ENCODE measurements around the gene RSL1D1. TPM values are rescaled to one million over a fixed set of nuclear protein-coding genes. Genes with fewer than 3 reads are reported as not detected.

The RSL1D1 gene
- total and polyA plus RNA-seq, 10 of the 15 experiments (the other 5 are each of a cell fraction or from before 2014, with no cell fraction given), result 106 to 535 (median 304) TPM

DNA sequence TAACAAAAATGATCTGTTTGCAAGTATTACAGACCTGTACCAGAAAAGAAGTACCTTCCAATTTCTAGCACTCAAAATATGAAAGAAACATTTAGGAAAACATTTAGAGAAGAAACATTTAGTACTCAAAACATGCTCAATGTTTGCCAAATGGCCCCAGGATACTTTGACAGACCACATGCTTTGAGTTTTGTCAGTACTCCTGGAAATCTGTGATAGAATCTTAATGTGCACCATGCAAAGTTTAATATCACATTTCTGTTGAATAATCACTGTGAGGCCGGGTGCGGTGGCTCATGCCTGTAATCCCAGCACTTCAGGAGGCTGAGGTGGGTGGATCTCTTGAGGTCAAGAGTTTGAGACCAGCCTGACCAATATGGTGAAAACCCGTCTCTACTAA, 45.8 kb downstream of the RSL1D1 start:
- DNase-seq (ENCODE audit: low read depth, low spot score) (no peak), ATAC-seq (no peak), FAIRE-seq (no peak)
- Histone ChIP-seq H4K20me1 (ENCODE audit: control insufficient read depth, insufficient read depth) (no peaks in the 10 kb centered on the region), H3K4me2 (ENCODE audit: control insufficient read depth, insufficient read depth) (no peak overlapping the region), H3K4me1 (ENCODE audit: control insufficient read depth, insufficient read depth, low read length) (peaks cover 7% of the 10 kb centered on the region), H3K79me2 (ENCODE audit: control insufficient read depth, insufficient read depth, low read length) (peaks cover 2% of the 10 kb centered on the region), H3K4me3 (no peak overlapping the region), H2AFZ (ENCODE audit: control insufficient read depth, low read depth, low read length) (no peak overlapping the region), H3K36me3 (ENCODE audit: control insufficient read depth in 2 of 2, insufficient read depth in 2 of 2, low read length in 1 of 2) (no peaks in the 10 kb centered on the region), H3K9me3 (replicated peaks; ENCODE audit: control insufficient read depth, insufficient read depth, low read length) (no peaks in the 10 kb centered on the region), H3K27me3 (replicated peaks in 1 of 2; ENCODE audit: control insufficient read depth in 2 of 2, insufficient read depth in 2 of 2, low read length in 1 of 2) (no peaks in the 10 kb centered on the region), H3K27ac (ENCODE audit: control insufficient read depth, insufficient read depth) (no peak overlapping the region), H3K9ac (ENCODE audit: control insufficient read depth, insufficient read depth, low read length) (no peak overlapping the region)
- in situ Hi-C loops (cut with MboI), result loop anchor here (25.0 kb wide), 1 partner anchor 268 kb away; a partner anchor contains a TSS
- intact Hi-C loops (cut with micrococcal nuclease; ENCODE audit: unreplicated experiment), result no loop called here
- ChIA-PET CTCF (interaction anchor here (1.6 kb wide), 1 partner anchor 398 kb away, joined by 5 read pairs; no protein-coding TSS in a partner anchor), SMC1A (ENCODE audit: uncharacterized antibody, unreplicated experiment) (interaction anchor here (1.6 kb wide), 1 partner anchor 8 kb away, joined by 5 read pairs; the partner anchor contains the start of gene ZC3H7A), POLR2A (no interaction called here), RAD21 (ENCODE audit: unreplicated experiment) (no interaction called here)
- WGBS (ENCODE audit: insufficient coverage, insufficient replicate concordance, low lambda C conversion rate, missing lambda C conversion rate), result 62% methylated on average over 3 of the region's 3 CpGs
- BruUV-seq (replicated peaks), result no TSS peak
- TF ChIP-seq GATAD2B (conservative IDR thresholded peaks at IDR 0.05; ENCODE audit: low read depth) (no peak), ASH2L (IDR thresholded peaks at IDR 0.05; ENCODE audit: borderline replicate concordance, low read depth) (no peak), SPI1 (IDR thresholded peaks at IDR 0.05; ENCODE audit: borderline replicate concordance, insufficient read depth, low read depth, low read length) (no peak), NRF1 (conservative IDR thresholded peaks at IDR 0.05; ENCODE audit: low read depth, low read length) (no peak), TARDBP (IDR thresholded peaks at IDR 0.05; ENCODE audit: borderline replicate concordance) (no peak), HCFC1 (IDR thresholded peaks at IDR 0.05; ENCODE audit: low read length) (no peak), CBX3 (IDR thresholded peaks at IDR 0.05; ENCODE audit: borderline replicate concordance, low read depth) (no peak), FOXM1 (IDR thresholded peaks at IDR 0.05; ENCODE audit: low read depth, low read length) (no peak), JUND (IDR thresholded peaks at IDR 0.05; ENCODE audit: low read depth, low read length) (no peak), SMARCA5 (IDR thresholded peaks at IDR 0.05) (no peak), SIX5 (IDR thresholded peaks at IDR 0.05; ENCODE audit: low read depth, low read length, severe bottlenecking) (no peak)
- TF ChIP-seq, protein P1, sequence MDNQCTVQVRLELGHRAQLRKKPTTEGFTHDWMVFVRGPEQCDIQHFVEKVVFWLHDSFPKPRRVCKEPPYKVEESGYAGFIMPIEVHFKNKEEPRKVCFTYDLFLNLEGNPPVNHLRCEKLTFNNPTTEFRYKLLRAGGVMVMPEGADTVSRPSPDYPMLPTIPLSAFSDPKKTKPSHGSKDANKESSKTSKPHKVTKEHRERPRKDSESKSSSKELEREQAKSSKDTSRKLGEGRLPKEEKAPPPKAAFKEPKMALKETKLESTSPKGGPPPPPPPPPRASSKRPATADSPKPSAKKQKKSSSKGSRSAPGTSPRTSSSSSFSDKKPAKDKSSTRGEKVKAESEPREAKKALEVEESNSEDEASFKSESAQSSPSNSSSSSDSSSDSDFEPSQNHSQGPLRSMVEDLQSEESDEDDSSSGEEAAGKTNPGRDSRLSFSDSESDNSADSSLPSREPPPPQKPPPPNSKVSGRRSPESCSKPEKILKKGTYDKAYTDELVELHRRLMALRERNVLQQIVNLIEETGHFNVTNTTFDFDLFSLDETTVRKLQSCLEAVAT (IDR thresholded peaks at IDR 0.05), result no peak
- TF ChIP-seq, protein P2, sequence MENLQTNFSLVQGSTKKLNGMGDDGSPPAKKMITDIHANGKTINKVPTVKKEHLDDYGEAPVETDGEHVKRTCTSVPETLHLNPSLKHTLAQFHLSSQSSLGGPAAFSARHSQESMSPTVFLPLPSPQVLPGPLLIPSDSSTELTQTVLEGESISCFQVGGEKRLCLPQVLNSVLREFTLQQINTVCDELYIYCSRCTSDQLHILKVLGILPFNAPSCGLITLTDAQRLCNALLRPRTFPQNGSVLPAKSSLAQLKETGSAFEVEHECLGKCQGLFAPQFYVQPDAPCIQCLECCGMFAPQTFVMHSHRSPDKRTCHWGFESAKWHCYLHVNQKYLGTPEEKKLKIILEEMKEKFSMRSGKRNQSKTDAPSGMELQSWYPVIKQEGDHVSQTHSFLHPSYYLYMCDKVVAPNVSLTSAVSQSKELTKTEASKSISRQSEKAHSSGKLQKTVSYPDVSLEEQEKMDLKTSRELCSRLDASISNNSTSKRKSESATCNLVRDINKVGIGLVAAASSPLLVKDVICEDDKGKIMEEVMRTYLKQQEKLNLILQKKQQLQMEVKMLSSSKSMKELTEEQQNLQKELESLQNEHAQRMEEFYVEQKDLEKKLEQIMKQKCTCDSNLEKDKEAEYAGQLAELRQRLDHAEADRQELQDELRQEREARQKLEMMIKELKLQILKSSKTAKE (IDR thresholded peaks at IDR 0.05; ENCODE audit: low read depth, poor library complexity, severe bottlenecking), result no peak
- TF ChIP-seq, protein P3, sequence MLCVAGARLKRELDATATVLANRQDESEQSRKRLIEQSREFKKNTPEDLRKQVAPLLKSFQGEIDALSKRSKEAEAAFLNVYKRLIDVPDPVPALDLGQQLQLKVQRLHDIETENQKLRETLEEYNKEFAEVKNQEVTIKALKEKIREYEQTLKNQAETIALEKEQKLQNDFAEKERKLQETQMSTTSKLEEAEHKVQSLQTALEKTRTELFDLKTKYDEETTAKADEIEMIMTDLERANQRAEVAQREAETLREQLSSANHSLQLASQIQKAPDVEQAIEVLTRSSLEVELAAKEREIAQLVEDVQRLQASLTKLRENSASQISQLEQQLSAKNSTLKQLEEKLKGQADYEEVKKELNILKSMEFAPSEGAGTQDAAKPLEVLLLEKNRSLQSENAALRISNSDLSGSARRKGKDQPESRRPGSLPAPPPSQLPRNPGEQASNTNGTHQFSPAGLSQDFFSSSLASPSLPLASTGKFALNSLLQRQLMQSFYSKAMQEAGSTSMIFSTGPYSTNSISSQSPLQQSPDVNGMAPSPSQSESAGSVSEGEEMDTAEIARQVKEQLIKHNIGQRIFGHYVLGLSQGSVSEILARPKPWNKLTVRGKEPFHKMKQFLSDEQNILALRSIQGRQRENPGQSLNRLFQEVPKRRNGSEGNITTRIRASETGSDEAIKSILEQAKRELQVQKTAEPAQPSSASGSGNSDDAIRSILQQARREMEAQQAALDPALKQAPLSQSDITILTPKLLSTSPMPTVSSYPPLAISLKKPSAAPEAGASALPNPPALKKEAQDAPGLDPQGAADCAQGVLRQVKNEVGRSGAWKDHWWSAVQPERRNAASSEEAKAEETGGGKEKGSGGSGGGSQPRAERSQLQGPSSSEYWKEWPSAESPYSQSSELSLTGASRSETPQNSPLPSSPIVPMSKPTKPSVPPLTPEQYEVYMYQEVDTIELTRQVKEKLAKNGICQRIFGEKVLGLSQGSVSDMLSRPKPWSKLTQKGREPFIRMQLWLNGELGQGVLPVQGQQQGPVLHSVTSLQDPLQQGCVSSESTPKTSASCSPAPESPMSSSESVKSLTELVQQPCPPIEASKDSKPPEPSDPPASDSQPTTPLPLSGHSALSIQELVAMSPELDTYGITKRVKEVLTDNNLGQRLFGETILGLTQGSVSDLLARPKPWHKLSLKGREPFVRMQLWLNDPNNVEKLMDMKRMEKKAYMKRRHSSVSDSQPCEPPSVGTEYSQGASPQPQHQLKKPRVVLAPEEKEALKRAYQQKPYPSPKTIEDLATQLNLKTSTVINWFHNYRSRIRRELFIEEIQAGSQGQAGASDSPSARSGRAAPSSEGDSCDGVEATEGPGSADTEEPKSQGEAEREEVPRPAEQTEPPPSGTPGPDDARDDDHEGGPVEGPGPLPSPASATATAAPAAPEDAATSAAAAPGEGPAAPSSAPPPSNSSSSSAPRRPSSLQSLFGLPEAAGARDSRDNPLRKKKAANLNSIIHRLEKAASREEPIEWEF (IDR thresholded peaks at IDR 0.05; ENCODE audit: insufficient replicate concordance, low read depth, low read length), result no peak
- TF ChIP-seq, protein P4, sequence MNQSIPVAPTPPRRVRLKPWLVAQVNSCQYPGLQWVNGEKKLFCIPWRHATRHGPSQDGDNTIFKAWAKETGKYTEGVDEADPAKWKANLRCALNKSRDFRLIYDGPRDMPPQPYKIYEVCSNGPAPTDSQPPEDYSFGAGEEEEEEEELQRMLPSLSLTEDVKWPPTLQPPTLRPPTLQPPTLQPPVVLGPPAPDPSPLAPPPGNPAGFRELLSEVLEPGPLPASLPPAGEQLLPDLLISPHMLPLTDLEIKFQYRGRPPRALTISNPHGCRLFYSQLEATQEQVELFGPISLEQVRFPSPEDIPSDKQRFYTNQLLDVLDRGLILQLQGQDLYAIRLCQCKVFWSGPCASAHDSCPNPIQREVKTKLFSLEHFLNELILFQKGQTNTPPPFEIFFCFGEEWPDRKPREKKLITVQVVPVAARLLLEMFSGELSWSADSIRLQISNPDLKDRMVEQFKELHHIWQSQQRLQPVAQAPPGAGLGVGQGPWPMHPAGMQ (IDR thresholded peaks at IDR 0.05; ENCODE audit: borderline replicate concordance), result no peak

Measured in GM12878 (cell line).